Measurements from ENCODE around the gene PRAMEF20. TPM values are rescaled to one million over a fixed set of nuclear protein-coding genes. Genes with fewer than 3 reads are reported as not detected.

Gene PRAMEF20
- total and polyA plus RNA-seq, 8 donors: not detected

- ATAC-seq (no peak), DNase-seq (no peak)
- H3K27ac ChIP-seq: no peak overlapping the region
- intact Hi-C loops (cut with DNase I): no loop called here
- H3K27me3 ChIP-seq: no peaks in the 10 kb centered on the region
- H3K4me3 ChIP-seq: no peak overlapping the region
- no peaks in the 10 kb centered on the region for H3K36me3 ChIP-seq
- H3K4me1 ChIP-seq: no peaks in the 10 kb centered on the region
- TF ChIP-seq CTCF (IDR thresholded peaks at IDR 0.05): no peak
- no peaks in the 10 kb centered on the region for H3K9me3 ChIP-seq
These were observed 33.2 kb downstream of the PRAMEF20 start for GRCh38 chr1:13443335-13443979.

- H3K4me1 ChIP-seq: no peaks in the 10 kb centered on the region
- ATAC-seq: no peak
- no peak for DNase-seq
- H3K9me3 ChIP-seq: no peaks in the 10 kb centered on the region
- H3K27ac ChIP-seq: no peak overlapping the region
- TF ChIP-seq CTCF (IDR thresholded peaks at IDR 0.05): no peak
- intact Hi-C loops (cut with DNase I): no loop called here
- no peaks in the 10 kb centered on the region for H3K36me3 ChIP-seq
- peaks cover 0 to under 1% of the 10 kb centered on the region in 2 donors for H3K27me3 ChIP-seq
- H3K4me3 ChIP-seq: no peak overlapping the region
These were observed 40.0 kb downstream of the PRAMEF20 start for GRCh38 chr1:13450204-13450603.

GRCh38 chr1:13451399-13451965 is 41.2 kb downstream of the PRAMEF20 start:
- intact Hi-C loops (cut with DNase I): no loop called here
- H3K27ac ChIP-seq: no peak overlapping the region
- no peak for DNase-seq
- no peaks in the 10 kb centered on the region for H3K9me3 ChIP-seq
- no peaks in the 10 kb centered on the region for H3K36me3 ChIP-seq
- no peaks in the 10 kb centered on the region for H3K4me1 ChIP-seq
- no peak overlapping the region for H3K4me3 ChIP-seq
- TF ChIP-seq CTCF (IDR thresholded peaks at IDR 0.05): no peak
- ATAC-seq: no peak
- peaks cover 0 to 14% of the 10 kb centered on the region in 2 donors for H3K27me3 ChIP-seq

- intact Hi-C loops (cut with DNase I): no loop called here
- DNase-seq (no peak), ATAC-seq (no peak)
- no peaks in the 10 kb centered on the region for H3K4me1 ChIP-seq
- H3K9me3 ChIP-seq: no peaks in the 10 kb centered on the region
- TF ChIP-seq CTCF (IDR thresholded peaks at IDR 0.05): no peak
- no peaks in the 10 kb centered on the region for H3K36me3 ChIP-seq
- H3K27ac ChIP-seq: no peak overlapping the region
- no peak overlapping the region for H3K4me3 ChIP-seq
- H3K27me3 ChIP-seq: peaks cover 0 to 44% of the 10 kb centered on the region in 2 donors
These were observed 46.8 kb downstream of the PRAMEF20 start for GRCh38 chr1:13456904-13457532.

GRCh38 chr1:13461977-13462376 is 51.7 kb downstream of the PRAMEF20 start:
- ATAC-seq: no peak

More at GRCh38 chr1:13461977-13462376, 51.7 kb downstream of the PRAMEF20 start:
- no peak for DNase-seq
- intact Hi-C loops (cut with DNase I): no loop called here
- Histone ChIP-seq H3K4me1 (no peaks in the 10 kb centered on the region), H3K27me3 (peaks cover 0 to 52% of the 10 kb centered on the region in 2 donors), H3K4me3 (no peak overlapping the region), H3K27ac (no peak overlapping the region), H3K9me3 (no peaks in the 10 kb centered on the region), H3K36me3 (no peaks in the 10 kb centered on the region)
- no peak for TF ChIP-seq CTCF (IDR thresholded peaks at IDR 0.05)
